HCT116 (cell line): ENCODE measurements around the gene MRFAP1. TPM values are rescaled to one million over a fixed set of nuclear protein-coding genes. Genes with fewer than 3 reads are reported as not detected.
"Not testable (repeated sequence)": the region's sequence is repeated elsewhere in the genome, so short reads cannot be mapped to it uniquely, and the experiment has no call there.

ENCODE experiments used
- ATAC-seq: fragments of 200-7000 bp; cut with Tn5 transposase; 2 replicates; pipeline ENCODE4 v1.9.1; 2020; ENCODE audit warnings: mild to moderate bottlenecking, moderate library complexity
- BruUV-seq: library from RNA; stranded (reverse); fragments of 400-500 nt; replicated peaks from 2 replicates; lab custom pipeline; 2021; lab: Mats Ljungman, UMichigan
- CTCF ChIA-PET: fragments of 300-600 bp; sonication (Branson Sonifier 250); formaldehyde crosslinking; loops from one replicate; lab custom pipeline; 2021; ENCODE audit warnings: antibody characterized with exemption; lab: Charles Lee
- POLR2A ChIA-PET: fragments of 300-600, 350-600 bp; sonication (Branson Sonifier 250); formaldehyde crosslinking; loops from one replicate; lab custom pipeline; 2021; ENCODE audit warnings: antibody characterized with exemption; lab: Charles Lee
- RAD21 ChIA-PET, 2 experiments: fragments of 300-600 bp; sonication (Branson Sonifier 250); formaldehyde crosslinking; loops; one replicate each; lab custom pipeline; 2023; ENCODE audit warnings: low total read pairs in 2 of 2; ENCODE audit not compliant: uncharacterized antibody in 2 of 2, unreplicated experiment in 2 of 2, low non-redundant PET in 1 of 2; lab: Charles Lee
- DNase-seq: peaks from one replicate; pipeline ENCODE4 v3.0.0-alpha.2; 2010; ENCODE audit warnings: low read depth, low spot score
- H2AFZ ChIP-seq: fragments of 200-600 bp; shearing (Covaris generic), sonication (generic); 2 replicates; pipeline ENCODE4 v1.6.1; 2017; ENCODE audit warnings: low read depth, mixed run types, mixed read lengths, antibody characterized with exemption, low read length; ENCODE audit not compliant: poor library complexity, severe bottlenecking
- H3K27ac ChIP-seq: 2 replicates; pipeline ENCODE4 v1.5.1; 2012; ENCODE audit warnings: low read depth, low read length
- H3K27me3 ChIP-seq: fragments of 200-600 bp; sonication (generic); 2 replicates; pipeline ENCODE4 v1.6.1; 2016; ENCODE audit warnings: mixed run types, low read length, mixed read lengths; ENCODE audit not compliant: insufficient read depth
- H3K36me3 ChIP-seq, 2 experiments: fragments of 200-500 bp in 1 of 2; fragments of 200-600 bp in 1 of 2; sonication (Bioruptor generic) in 1 of 2; sonication (generic) in 1 of 2; 2 replicates each; pipeline versions ENCODE4 v1.5.1 to v1.6.1; 2014 to 2016; ENCODE audit warnings: low read length in 2 of 2, inconsistent platforms in 1 of 2, mixed read lengths in 1 of 2, mixed run types in 1 of 2; ENCODE audit not compliant: insufficient read depth in 2 of 2, control insufficient read depth in 1 of 2
- H3K4me1 ChIP-seq, 2 experiments: fragments of 200-600 bp in 1 of 2; sonication (generic) in 1 of 2; 2 replicates each; pipeline versions ENCODE4 v1.5.1 to v1.6.1; 2012 to 2017; ENCODE audit warnings: low read length in 2 of 2, inconsistent platforms in 1 of 2, mild to moderate bottlenecking in 1 of 2, mixed read lengths in 1 of 2, mixed run types in 1 of 2, moderate library complexity in 1 of 2; ENCODE audit not compliant: insufficient read depth in 2 of 2, control insufficient read depth in 1 of 2
- H3K4me2 ChIP-seq: fragments of 200-600 bp; sonication (generic); 2 replicates; pipeline ENCODE4 v1.6.1; 2017; ENCODE audit warnings: mixed run types, low read length, mixed read lengths
- H3K4me3 ChIP-seq, 2 experiments: fragments of 200-600 bp in 1 of 2; sonication (generic) in 1 of 2; replicated peaks in 1 of 2; 2 replicates each; pipeline ENCODE4 v1.5.1; 2011 to 2016; ENCODE audit warnings: low read length in 2 of 2, control low read depth in 1 of 2, low read depth in 1 of 2, mild to moderate bottlenecking in 1 of 2, mixed read lengths in 1 of 2, mixed run types in 1 of 2
- H3K79me2 ChIP-seq: fragments of 200-600 bp; sonication (generic); 2 replicates; pipeline ENCODE4 v1.6.1; 2017; ENCODE audit warnings: mild to moderate bottlenecking, mixed run types, low read length, moderate library complexity, mixed read lengths; ENCODE audit not compliant: insufficient read depth
- H3K9ac ChIP-seq: fragments of 200-600 bp; sonication (generic); 2 replicates; pipeline ENCODE4 v1.6.1; 2016; ENCODE audit warnings: low read length, mixed read lengths
- H3K9me2 ChIP-seq: fragments of 200-600 bp; sonication (generic), shearing (Covaris generic); 2 replicates; pipeline ENCODE4 v1.6.1; 2017; ENCODE audit warnings: mixed run types, mild to moderate bottlenecking, moderate library complexity; ENCODE audit not compliant: insufficient read depth
- H3K9me3 ChIP-seq, 2 experiments: fragments of 200-500 bp in 1 of 2; fragments of 200-600 bp in 1 of 2; sonication (Bioruptor generic) in 1 of 2; sonication (generic) in 1 of 2; 2 replicates each; pipeline ENCODE4 v1.6.1; 2014 to 2017; ENCODE audit warnings: low read length in 2 of 2, mixed read lengths in 2 of 2, inconsistent platforms in 1 of 2, low read depth in 1 of 2, mild to moderate bottlenecking in 1 of 2, mixed run types in 1 of 2, moderate library complexity in 1 of 2; ENCODE audit not compliant: control insufficient read depth in 1 of 2, insufficient read depth in 1 of 2
- H4K20me1 ChIP-seq: fragments of 200-600 bp; sonication (generic), shearing (Covaris generic); 2 replicates; pipeline ENCODE4 v1.6.1; 2017; ENCODE audit warnings: mixed run types, mild to moderate bottlenecking, moderate library complexity; ENCODE audit not compliant: insufficient read depth
- CEBPB ChIP-seq: IDR thresholded peaks from 2 replicates; pipeline ENCODE4 v1.6.1; 2012; ENCODE audit warnings: low read depth
- EZH2phosphoT487 ChIP-seq: fragments of 200-600 bp; IDR thresholded peaks from 2 replicates; pipeline ENCODE4 v1.6.1; 2018; ENCODE audit warnings: antibody characterized with exemption, borderline replicate concordance
- FOSL1 ChIP-seq: IDR thresholded peaks from 2 replicates; pipeline ENCODE4 v1.6.1; 2012; ENCODE audit warnings: low read depth
- JUND ChIP-seq: IDR thresholded peaks from 2 replicates; pipeline ENCODE4 v1.6.1; 2012
- POLR2A ChIP-seq: IDR thresholded peaks from 2 replicates; pipeline ENCODE4 v1.7.0; 2011; ENCODE audit warnings: borderline replicate concordance; ENCODE audit not compliant: insufficient read depth, insufficient read length; ENCODE audit errors: extremely low read depth
- POLR2AphosphoS5 ChIP-seq: IDR thresholded peaks from 2 replicates; pipeline ENCODE4 v1.6.1; 2011; ENCODE audit warnings: mild to moderate bottlenecking, low read depth, low read length, moderate library complexity
- RAD21 ChIP-seq: IDR thresholded peaks from 2 replicates; pipeline ENCODE4 v1.6.1; 2012; ENCODE audit warnings: low read depth, mild to moderate bottlenecking
- REST ChIP-seq: IDR thresholded peaks from 2 replicates; pipeline ENCODE4 v1.6.1; 2012; ENCODE audit warnings: low read depth
- TCF7L2 ChIP-seq: IDR thresholded peaks from 2 replicates; pipeline ENCODE4 v1.7.0; 2011; ENCODE audit warnings: borderline replicate concordance, inconsistent platforms; ENCODE audit not compliant: insufficient read depth, insufficient read length; ENCODE audit errors: extremely low read depth
- ZFX ChIP-seq: fragments of 450-650 bp; IDR thresholded peaks from 2 replicates; pipeline ENCODE4 v1.6.1; 2017
- ZNF274 ChIP-seq: fragments of 200-500 bp; sonication (Bioruptor generic); IDR thresholded peaks from 2 replicates; pipeline ENCODE4 v1.6.1; 2014; ENCODE audit warnings: mild to moderate bottlenecking, low read depth, low read length, inconsistent platforms
- intact Hi-C: fragments of 100-400 bp; cut with micrococcal nuclease; formaldehyde crosslinking; loops from 2 replicates; pipeline ENCODE4 v1.10.0; 2022
- total RNA-seq: library from RNA; stranded (reverse); gene quantifications from one replicate; pipeline ENCODE4 v1.2.1, GENCODE V29; 2021; ENCODE audit not compliant: unreplicated experiment

Gene MRFAP1
- total RNA-seq, 1 experiment from 2014 or later: 313 TPM

GRCh38 chr4:6673191-6673659 lies 32.7 kb downstream of the MRFAP1 start:
- Histone ChIP-seq H3K4me1 (peaks cover 8 to 16% of the 10 kb centered on the region in 2 experiments; a peak in 3 of 4 replicates), H3K27ac (peak overlapping the region; percentile 99), H3K79me2 (peaks cover 33% of the 10 kb centered on the region), H3K4me2 (peak overlapping the region; percentile 82), H3K36me3 (peaks cover 15 to 27% of the 10 kb centered on the region in 2 experiments; a peak in 3 of 4 replicates), H3K4me3 (peak overlapping the region; percentile 71 to 86), H3K9ac (peak overlapping the region; percentile 91), H4K20me1 (peaks cover 19% of the 10 kb centered on the region; the same call in 1 of the 2 replicates)
- ChIA-PET POLR2A (interaction anchor here (0.8 to 3.6 kb wide), 24 partner anchors 8 to 420 kb away, joined by 3 to 55 read pairs (median 4); partner anchors contain the start of genes GRPEL1, MAN2B2, MRFAP1 and MRFAP1L1), CTCF (interaction anchor here (0.6 to 1.5 kb wide), 7 partner anchors 8 to 127 kb away, joined by 3 to 13 read pairs (median 3); no protein-coding TSS in a partner anchor)
- intact Hi-C loops, H3K9me3 ChIP-seq, H3K27me3 ChIP-seq, H3K9me2 ChIP-seq, H2AFZ ChIP-seq, RAD21 ChIA-PET: not testable (repeated sequence)
- BruUV-seq: TSS peak; percentile 93
- DNase-seq (peak; percentile 54), ATAC-seq (peak; percentile 60)
- TF ChIP-seq POLR2AphosphoS5 (peak; percentile 30; the same call in 1 of the 2 replicates), POLR2A (peak; percentile 87)

- H3K36me3 ChIP-seq: peaks cover 15 to 27% of the 10 kb centered on the region in 2 experiments; a peak in 3 of 4 replicates
- peak overlapping the region; percentile 71 to 86 for H3K4me3 ChIP-seq
- ChIA-PET RAD21 (interaction anchor here in 1 of 2 experiments (1.2 kb wide), 1 partner anchor 9 kb away, joined by 3 read pairs; no protein-coding TSS in a partner anchor), CTCF (interaction anchor here (0.6 to 1.5 kb wide), 14 partner anchors 7 to 408 kb away, joined by 3 to 13 read pairs (median 4); partner anchors contain the start of gene MRFAP1L1), POLR2A (interaction anchor here (0.8 to 3.6 kb wide), 25 partner anchors 7 to 421 kb away, joined by 3 to 55 read pairs (median 4); partner anchors contain the start of genes GRPEL1, MAN2B2, MRFAP1 and MRFAP1L1)
- peaks cover 19% of the 10 kb centered on the region; the same call in 1 of the 2 replicates for H4K20me1 ChIP-seq
- H3K9me3 ChIP-seq: no peaks in the 10 kb centered on the region
- H3K4me2 ChIP-seq: peak overlapping the region; percentile 82
- no peak overlapping the region for H2AFZ ChIP-seq
- peak overlapping the region; percentile 91 for H3K9ac ChIP-seq
- H3K4me1 ChIP-seq: peaks cover 8 to 16% of the 10 kb centered on the region in 2 experiments; a peak in 3 of 4 replicates
- TSS peak; percentile 50 for BruUV-seq
- intact Hi-C loops: loop anchor here (2.0 kb wide), 1 partner anchor 35 kb away; the partner anchor contains the start of gene MRFAP1L1
- DNase-seq (peak; percentile 94), ATAC-seq (peak; percentile 77)
- H3K79me2 ChIP-seq: peaks cover 33% of the 10 kb centered on the region
- peak overlapping the region; percentile 99 for H3K27ac ChIP-seq
- no peaks in the 10 kb centered on the region for H3K9me2 ChIP-seq
- H3K27me3 ChIP-seq: no peaks in the 10 kb centered on the region
- TF ChIP-seq CEBPB (no peak), TCF7L2 (no peak), ZNF274 (no peak), ZFX (peak; percentile 70; the same call in 1 of the 2 replicates), EZH2phosphoT487 (no peak), JUND (no peak), RAD21 (no peak), FOSL1 (no peak), REST (no peak)
Measured at GRCh38 chr4:6673660-6674499, 33.4 kb downstream of the MRFAP1 start.
